ENCODE measurements around the gene MYBBP1A. TPM values are rescaled to one million over a fixed set of nuclear protein-coding genes. Genes with fewer than 3 reads are reported as not detected.

The MYBBP1A gene
- total and polyA plus RNA-seq, 2 of the 13 experiments (the other 11 are each of a cell fraction or from before 2014, with no cell fraction given), result 18.6 to 54.8 TPM

DNA sequence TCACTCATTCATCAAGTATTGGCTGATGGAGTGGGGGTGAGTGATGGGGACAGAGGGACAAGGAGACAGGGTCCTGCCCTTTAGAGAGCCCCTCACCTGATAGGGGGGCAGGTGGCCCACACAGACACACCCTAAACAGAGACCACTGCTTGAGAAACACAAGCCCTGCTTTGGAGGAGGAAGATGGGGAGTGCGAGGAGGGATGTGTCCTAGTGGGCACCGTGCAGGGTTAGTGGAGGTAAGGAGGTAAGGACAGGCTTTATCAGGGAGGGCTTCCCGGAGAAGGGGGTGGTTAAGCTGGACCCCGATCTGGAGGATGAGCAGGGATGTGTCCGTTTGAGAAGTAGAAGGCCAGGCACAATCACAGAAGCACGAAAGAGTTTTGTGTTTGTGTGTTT lies 21.0 kb upstream of the MYBBP1A start (continued):
- TF ChIP-seq, protein P1, sequence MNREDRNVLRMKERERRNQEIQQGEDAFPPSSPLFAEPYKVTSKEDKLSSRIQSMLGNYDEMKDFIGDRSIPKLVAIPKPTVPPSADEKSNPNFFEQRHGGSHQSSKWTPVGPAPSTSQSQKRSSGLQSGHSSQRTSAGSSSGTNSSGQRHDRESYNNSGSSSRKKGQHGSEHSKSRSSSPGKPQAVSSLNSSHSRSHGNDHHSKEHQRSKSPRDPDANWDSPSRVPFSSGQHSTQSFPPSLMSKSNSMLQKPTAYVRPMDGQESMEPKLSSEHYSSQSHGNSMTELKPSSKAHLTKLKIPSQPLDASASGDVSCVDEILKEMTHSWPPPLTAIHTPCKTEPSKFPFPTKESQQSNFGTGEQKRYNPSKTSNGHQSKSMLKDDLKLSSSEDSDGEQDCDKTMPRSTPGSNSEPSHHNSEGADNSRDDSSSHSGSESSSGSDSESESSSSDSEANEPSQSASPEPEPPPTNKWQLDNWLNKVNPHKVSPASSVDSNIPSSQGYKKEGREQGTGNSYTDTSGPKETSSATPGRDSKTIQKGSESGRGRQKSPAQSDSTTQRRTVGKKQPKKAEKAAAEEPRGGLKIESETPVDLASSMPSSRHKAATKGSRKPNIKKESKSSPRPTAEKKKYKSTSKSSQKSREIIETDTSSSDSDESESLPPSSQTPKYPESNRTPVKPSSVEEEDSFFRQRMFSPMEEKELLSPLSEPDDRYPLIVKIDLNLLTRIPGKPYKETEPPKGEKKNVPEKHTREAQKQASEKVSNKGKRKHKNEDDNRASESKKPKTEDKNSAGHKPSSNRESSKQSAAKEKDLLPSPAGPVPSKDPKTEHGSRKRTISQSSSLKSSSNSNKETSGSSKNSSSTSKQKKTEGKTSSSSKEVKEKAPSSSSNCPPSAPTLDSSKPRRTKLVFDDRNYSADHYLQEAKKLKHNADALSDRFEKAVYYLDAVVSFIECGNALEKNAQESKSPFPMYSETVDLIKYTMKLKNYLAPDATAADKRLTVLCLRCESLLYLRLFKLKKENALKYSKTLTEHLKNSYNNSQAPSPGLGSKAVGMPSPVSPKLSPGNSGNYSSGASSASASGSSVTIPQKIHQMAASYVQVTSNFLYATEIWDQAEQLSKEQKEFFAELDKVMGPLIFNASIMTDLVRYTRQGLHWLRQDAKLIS (CRISPR knock-in tag; IDR thresholded peaks at IDR 0.05), result no peak
- TF ChIP-seq GATAD2A (CRISPR knock-in tag; IDR thresholded peaks at IDR 0.05) (0 out of 2 replicates have a peak, but pooled peaks have one; percentile 1), ZNF343 (CRISPR knock-in tag; IDR thresholded peaks at IDR 0.05) (no peak), HNF4G (IDR thresholded peaks at IDR 0.05; ENCODE audit: borderline replicate concordance, low read depth, low read length) (no peak), HNF4G (CRISPR knock-in tag; IDR thresholded peaks at IDR 0.05; ENCODE audit: borderline replicate concordance, low read depth) (no peak), CBX5 (CRISPR knock-in tag; IDR thresholded peaks at IDR 0.05; ENCODE audit: borderline replicate concordance) (no peak), ZNF777 (CRISPR knock-in tag; IDR thresholded peaks at IDR 0.05) (no peak), ZBTB7A (CRISPR knock-in tag; IDR thresholded peaks at IDR 0.05) (0 out of 2 replicates have a peak, but pooled peaks have one; percentile 22)
- TF ChIP-seq, protein P2, sequence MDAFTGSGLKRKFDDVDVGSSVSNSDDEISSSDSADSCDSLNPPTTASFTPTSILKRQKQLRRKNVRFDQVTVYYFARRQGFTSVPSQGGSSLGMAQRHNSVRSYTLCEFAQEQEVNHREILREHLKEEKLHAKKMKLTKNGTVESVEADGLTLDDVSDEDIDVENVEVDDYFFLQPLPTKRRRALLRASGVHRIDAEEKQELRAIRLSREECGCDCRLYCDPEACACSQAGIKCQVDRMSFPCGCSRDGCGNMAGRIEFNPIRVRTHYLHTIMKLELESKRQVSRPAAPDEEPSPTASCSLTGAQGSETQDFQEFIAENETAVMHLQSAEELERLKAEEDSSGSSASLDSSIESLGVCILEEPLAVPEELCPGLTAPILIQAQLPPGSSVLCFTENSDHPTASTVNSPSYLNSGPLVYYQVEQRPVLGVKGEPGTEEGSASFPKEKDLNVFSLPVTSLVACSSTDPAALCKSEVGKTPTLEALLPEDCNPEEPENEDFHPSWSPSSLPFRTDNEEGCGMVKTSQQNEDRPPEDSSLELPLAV (CRISPR knock-in tag; conservative IDR thresholded peaks at IDR 0.05; ENCODE audit: low read depth), result no peak
